AG04450 (cell line): ENCODE measurements around the gene PALM2AKAP2. TPM values are rescaled to one million over a fixed set of nuclear protein-coding genes. Genes with fewer than 3 reads are reported as not detected.
A peak's percentile ranks its signal among the peaks of the same experiment; 100 is the strongest.

Source experiments
- CTCF ChIA-PET: fragments of 300-600, 350-600 bp; formaldehyde crosslinking; extraction: SDS; loops from one replicate; lab custom pipeline; 2022; ENCODE audit warnings: antibody characterized with exemption, inconsistent platforms; lab: Charles Lee
- POLR2A ChIA-PET: fragments of 350-600 bp; formaldehyde crosslinking; extraction: SDS; loops from one replicate; lab custom pipeline; 2021; ENCODE audit warnings: antibody characterized with exemption, inconsistent platforms; lab: Yijun Ruan, JAX
- DNase-seq: peaks from one replicate; pipeline ENCODE4 v3.0.0-alpha.2; 2011; ENCODE audit warnings: low read depth, low spot score
- H3K27ac ChIP-seq: one replicate; pipeline ENCODE4 v1.5.1; 2012; ENCODE audit warnings: low read depth, low read length, control low read depth
- H3K27me3 ChIP-seq: one replicate; pipeline ENCODE4 v1.6.0; 2012; ENCODE audit warnings: low read length; ENCODE audit not compliant: control insufficient read depth, insufficient read depth
- H3K4me3 ChIP-seq: 2 replicates; pipeline ENCODE4 v1.5.1; 2011; ENCODE audit warnings: mild to moderate bottlenecking, low read depth, low read length, control low read depth
- H3K9me3 ChIP-seq: 2 replicates; pipeline ENCODE4 v1.5.1; 2012; ENCODE audit warnings: low read length; ENCODE audit not compliant: control insufficient read depth, insufficient read depth
- CTCF ChIP-seq: IDR thresholded peaks from 2 replicates; pipeline ENCODE4 v1.5.1; 2011; ENCODE audit warnings: low read depth, low read length, control low read depth, inconsistent platforms
- polyA plus RNA-seq: library from polyadenylated mRNA; depleted of rRNA; stranded (reverse); fragments of >200 nt; gene quantifications from 2 replicates; pipeline ENCODE4 v1.2.3, GENCODE V29; 2011

The PALM2AKAP2 gene
- polyA plus RNA-seq, 1 experiment: 4.6 TPM

- no peak overlapping the region for H3K4me3 ChIP-seq
- no peak for DNase-seq
- POLR2A ChIA-PET: interaction anchor here (1.1 to 1.5 kb wide), 2 partner anchors 8 to 20 kb away, joined by 3 read pairs; no protein-coding TSS in a partner anchor
- H3K27ac ChIP-seq: no peak overlapping the region
- TF ChIP-seq CTCF: no peak
- CTCF ChIA-PET: interaction anchor here (1.0 kb wide), 1 partner anchor 14 kb away, joined by 11 read pairs; no protein-coding TSS in a partner anchor
- no peaks in the 10 kb centered on the region for H3K27me3 ChIP-seq
- H3K9me3 ChIP-seq: no peaks in the 10 kb centered on the region
These were observed 14.7 kb upstream of the PALM2AKAP2 start for GRCh38 chr9:109765278-109765677.

- H3K27ac ChIP-seq: peak overlapping the region; percentile 82
These were observed 14.2 kb upstream of the PALM2AKAP2 start for GRCh38 chr9:109765830-109766229.

GRCh38 chr9:109766351-109766750 lies 13.6 kb upstream of the PALM2AKAP2 start:
- POLR2A ChIA-PET: interaction anchor here (0.9 to 1.5 kb wide), 4 partner anchors 9 to 50 kb away, joined by 3 read pairs; no protein-coding TSS in a partner anchor
- CTCF ChIA-PET: interaction anchor here (1.0 kb wide), 1 partner anchor 13 kb away, joined by 11 read pairs; no protein-coding TSS in a partner anchor
- H3K4me3 ChIP-seq: no peak overlapping the region
- H3K27ac ChIP-seq: peak overlapping the region; percentile 82
- peak; percentile 85 for DNase-seq
- H3K27me3 ChIP-seq: no peaks in the 10 kb centered on the region
- TF ChIP-seq CTCF: no peak
- no peaks in the 10 kb centered on the region for H3K9me3 ChIP-seq

More at GRCh38 chr9:109765830-109766229, 14.2 kb upstream of the PALM2AKAP2 start:
- TF ChIP-seq CTCF: no peak
- H3K4me3 ChIP-seq: no peak overlapping the region
- DNase-seq: no peak
- ChIA-PET POLR2A (interaction anchor here (1.1 to 1.5 kb wide), 2 partner anchors 9 to 20 kb away, joined by 3 read pairs; no protein-coding TSS in a partner anchor), CTCF (interaction anchor here (1.0 kb wide), 1 partner anchor 13 kb away, joined by 11 read pairs; no protein-coding TSS in a partner anchor)
- H3K9me3 ChIP-seq: no peaks in the 10 kb centered on the region
- H3K27me3 ChIP-seq: no peaks in the 10 kb centered on the region

- no peaks in the 10 kb centered on the region for H3K9me3 ChIP-seq
- no peak overlapping the region for H3K4me3 ChIP-seq
- CTCF ChIA-PET: interaction anchor here (1.3 kb wide), 1 partner anchor 193 kb away, joined by 3 read pairs; no protein-coding TSS in a partner anchor
- no peak for DNase-seq
- H3K27ac ChIP-seq: peak overlapping the region; percentile 71
- POLR2A ChIA-PET: interaction anchor here (0.6 to 1.3 kb wide), 2 partner anchors 16 to 65 kb away, joined by 3 read pairs; no protein-coding TSS in a partner anchor
- TF ChIP-seq CTCF: no peak
- H3K27me3 ChIP-seq: no peaks in the 10 kb centered on the region
These were observed 12.6 kb upstream of the PALM2AKAP2 start for GRCh38 chr9:109767404-109767803.

GRCh38 chr9:109767814-109768213 lies 12.2 kb upstream of the PALM2AKAP2 start:
- H3K4me3 ChIP-seq: no peak overlapping the region
- no peak for TF ChIP-seq CTCF
- no peak for DNase-seq
- H3K27me3 ChIP-seq: no peaks in the 10 kb centered on the region
- no peaks in the 10 kb centered on the region for H3K9me3 ChIP-seq
- H3K27ac ChIP-seq: peak overlapping the region; percentile 13
- ChIA-PET POLR2A (interaction anchor here (0.6 kb wide), 1 partner anchor 64 kb away, joined by 3 read pairs; no protein-coding TSS in a partner anchor), CTCF (interaction anchor here (1.3 kb wide), 1 partner anchor 193 kb away, joined by 3 read pairs; no protein-coding TSS in a partner anchor)
